Sigmoid colon (tissue), 7 donors: ENCODE results near the gene ACTA2. TPM values are rescaled to one million over a fixed set of nuclear protein-coding genes. Genes with fewer than 3 reads are reported as not detected.

Experiments used
- DNase-seq: peaks from one replicate; pipeline ENCODE4 v3.0.0-alpha.2; 2019
- H3K27ac ChIP-seq, 4 donors: fragments of 200-600 bp; sonication (generic); one replicate each; pipeline ENCODE4 v1.5.1; 2016 to 2019; ENCODE audit warnings: mild to moderate bottlenecking in 1 of 4
- H3K27me3 ChIP-seq, 3 donors: fragments of 200-600 bp; sonication (generic); one replicate each; pipeline ENCODE4 v1.5.1; 2019; ENCODE audit warnings: mild to moderate bottlenecking in 1 of 3
- H3K36me3 ChIP-seq, 4 donors: fragments of 200-600 bp; sonication (generic); one replicate each; pipeline ENCODE4 v1.5.1; 2016 to 2019
- H3K4me1 ChIP-seq, 4 donors: fragments of 200-600 bp; sonication (generic); one replicate each; pipeline ENCODE4 v1.5.1; 2017 to 2019
- H3K4me3 ChIP-seq, 4 donors: fragments of 200-600 bp; sonication (generic); one replicate each; pipeline ENCODE4 v1.5.1; 2017 to 2019; ENCODE audit warnings: mild to moderate bottlenecking in 2 of 4, moderate library complexity in 1 of 4
- H3K9me3 ChIP-seq, 4 donors: fragments of 200-600 bp in 3 of 4; sonication (generic) in 3 of 4; one replicate each; pipeline versions ENCODE4 v1.5.1 to v1.6.1; 2013 to 2019
- EP300 ChIP-seq, 4 donors: sonication (generic); formaldehyde crosslinking; IDR thresholded peaks; one replicate each; pipeline ENCODE4 v1.6.1; 2017; ENCODE audit warnings: antibody characterized with exemption in 4 of 4
- POLR2A ChIP-seq, 2 donors: fragments of 450-650 bp; IDR thresholded peaks; one replicate each; pipeline ENCODE4 v1.6.1; 2016; ENCODE audit warnings: antibody characterized with exemption in 2 of 2, mild to moderate bottlenecking in 2 of 2, moderate library complexity in 2 of 2
- POLR2AphosphoS5 ChIP-seq, 4 donors: sonication (generic); formaldehyde crosslinking; IDR thresholded peaks; one replicate each; pipeline ENCODE4 v1.6.1; 2017; ENCODE audit warnings: antibody characterized with exemption in 4 of 4
- WGBS, 2 donors: extraction: QIAGEN DNeasy Blood & Tissue Kit; methylation state at CpG; one replicate each; pipeline ENCODE4 v1.1.7; 2013; 5-methylcytosine and 5-hydroxymethylcytosine counted together
- intact Hi-C: fragments of 100-400 bp; cut with DNase I; formaldehyde crosslinking; loops from one replicate; pipeline ENCODE4 v1.15.1; 2023
- polyA plus RNA-seq, 3 donors: library from polyadenylated mRNA; stranded (reverse); fragments of 200-250 nt; gene quantifications; one replicate each; pipeline ENCODE4 v1.2.3, GENCODE V29; 2013
- total RNA-seq, 4 donors: library from RNA; depleted of rRNA; stranded (reverse); fragments of >200 nt; gene quantifications; one replicate each; pipeline ENCODE4 v1.1.0, GENCODE V29; 2016
- TF ChIP-seq, protein P1 (sequence below), 4 experiments: fragments of 450-650 bp in 3 of 4; fragments of 200-600 bp in 1 of 4; IDR thresholded peaks; one replicate each; pipeline ENCODE4 v1.5.1; 2016 to 2019; ENCODE audit warnings: antibody characterized with exemption in 4 of 4, mild to moderate bottlenecking in 3 of 4, moderate library complexity in 2 of 4
- donor health status: healthy with polysubstance abuse.
- donor health status: Bipolar disorder and iron deficiency.
- donor health status: healthy.

ACTA2 gene
- total and polyA plus RNA-seq, 7 donors = 43.7 to 5,444 (median 2,072) TPM

DNA sequence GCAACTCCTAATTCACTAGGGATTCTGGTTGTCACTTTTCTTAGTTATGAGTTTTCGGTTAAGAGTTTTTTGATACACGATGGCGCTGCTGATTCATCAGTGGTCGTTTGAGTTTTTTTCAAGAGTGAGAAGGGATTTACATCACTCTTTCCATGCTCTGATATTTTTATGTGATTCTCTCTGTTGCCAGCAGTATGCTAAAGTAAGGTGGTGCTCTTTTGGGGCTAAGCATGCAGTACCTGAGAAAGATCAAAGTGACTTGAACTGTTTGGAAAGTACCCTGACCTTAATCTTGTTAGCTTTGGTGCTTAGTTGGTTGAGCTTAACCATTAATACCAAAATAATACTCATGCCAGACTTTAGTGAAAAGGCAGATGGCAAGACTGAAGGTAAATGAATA is 44.4 kb downstream of the ACTA2 start:
- intact Hi-C loops = no loop called here
- no peaks in the 10 kb centered on the region for H3K36me3 ChIP-seq
- TF ChIP-seq EP300 (IDR thresholded peaks at IDR 0.05) = no peak
- no peak for TF ChIP-seq POLR2AphosphoS5 (IDR thresholded peaks at IDR 0.05)
- TF ChIP-seq, protein P1, sequence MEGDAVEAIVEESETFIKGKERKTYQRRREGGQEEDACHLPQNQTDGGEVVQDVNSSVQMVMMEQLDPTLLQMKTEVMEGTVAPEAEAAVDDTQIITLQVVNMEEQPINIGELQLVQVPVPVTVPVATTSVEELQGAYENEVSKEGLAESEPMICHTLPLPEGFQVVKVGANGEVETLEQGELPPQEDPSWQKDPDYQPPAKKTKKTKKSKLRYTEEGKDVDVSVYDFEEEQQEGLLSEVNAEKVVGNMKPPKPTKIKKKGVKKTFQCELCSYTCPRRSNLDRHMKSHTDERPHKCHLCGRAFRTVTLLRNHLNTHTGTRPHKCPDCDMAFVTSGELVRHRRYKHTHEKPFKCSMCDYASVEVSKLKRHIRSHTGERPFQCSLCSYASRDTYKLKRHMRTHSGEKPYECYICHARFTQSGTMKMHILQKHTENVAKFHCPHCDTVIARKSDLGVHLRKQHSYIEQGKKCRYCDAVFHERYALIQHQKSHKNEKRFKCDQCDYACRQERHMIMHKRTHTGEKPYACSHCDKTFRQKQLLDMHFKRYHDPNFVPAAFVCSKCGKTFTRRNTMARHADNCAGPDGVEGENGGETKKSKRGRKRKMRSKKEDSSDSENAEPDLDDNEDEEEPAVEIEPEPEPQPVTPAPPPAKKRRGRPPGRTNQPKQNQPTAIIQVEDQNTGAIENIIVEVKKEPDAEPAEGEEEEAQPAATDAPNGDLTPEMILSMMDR (IDR thresholded peaks at IDR 0.05) = no peak
- TF ChIP-seq POLR2A (IDR thresholded peaks at IDR 0.05) = no peak
- no peaks in the 10 kb centered on the region for H3K27me3 ChIP-seq
- H3K4me1 ChIP-seq = no peaks in the 10 kb centered on the region
- H3K4me3 ChIP-seq = no peak overlapping the region
- H3K27ac ChIP-seq = no peak overlapping the region
- no peaks in the 10 kb centered on the region for H3K9me3 ChIP-seq
- 73 to 84% methylated on average over 4 of the region's 4 CpGs for WGBS, 2 donors
- DNase-seq = no peak

DNA sequence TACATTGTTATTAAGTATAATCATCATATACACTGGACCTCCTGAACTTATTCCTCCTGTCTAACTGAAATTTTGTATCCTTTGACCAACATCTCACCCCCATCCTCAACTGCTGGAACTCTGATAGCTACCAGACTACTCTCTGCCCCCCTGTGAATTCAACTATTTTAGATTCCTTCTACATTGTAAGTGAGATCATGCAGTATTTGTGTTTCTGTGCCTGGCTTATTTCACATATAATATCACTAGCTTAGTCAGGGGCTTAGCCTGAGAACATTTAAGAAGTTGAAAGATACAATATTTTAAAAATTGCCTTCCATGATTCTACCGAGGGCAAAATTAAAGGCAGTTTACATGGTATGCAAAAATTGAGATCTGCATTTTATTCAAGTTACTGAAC is 45.7 kb downstream of the ACTA2 start:
- no peaks in the 10 kb centered on the region for H3K27me3 ChIP-seq
- no peaks in the 10 kb centered on the region for H3K36me3 ChIP-seq
- 85 to 89% methylated on average over 1 of the region's 1 CpG for WGBS, 2 donors
- TF ChIP-seq EP300 (IDR thresholded peaks at IDR 0.05) = no peak
- no peak for TF ChIP-seq POLR2A (IDR thresholded peaks at IDR 0.05)
- no peak for TF ChIP-seq POLR2AphosphoS5 (IDR thresholded peaks at IDR 0.05)
- no peak overlapping the region for H3K4me3 ChIP-seq
- intact Hi-C loops = no loop called here
- DNase-seq = no peak
- no peaks in the 10 kb centered on the region for H3K9me3 ChIP-seq
- H3K4me1 ChIP-seq = no peaks in the 10 kb centered on the region
- H3K27ac ChIP-seq = no peak overlapping the region

DNA sequence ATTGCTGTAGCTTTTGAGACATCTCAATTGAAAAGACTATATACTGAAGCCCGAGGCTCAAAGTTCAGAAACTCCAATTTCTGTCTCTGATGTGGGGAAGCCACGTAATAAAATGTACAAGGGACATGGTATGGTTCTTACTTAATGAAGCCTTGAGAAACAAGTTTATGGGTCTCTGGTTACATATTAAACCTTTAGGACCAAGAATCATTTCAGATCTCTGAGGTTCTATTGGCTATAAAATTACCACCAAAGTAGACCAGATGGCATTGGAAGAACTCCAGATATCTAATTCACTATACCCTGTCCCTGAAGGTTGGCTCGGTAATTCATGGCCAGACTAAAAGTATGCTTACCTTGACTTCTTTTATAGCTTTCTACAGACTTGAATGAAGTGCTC is 48.9 kb downstream of the ACTA2 start:
- H3K4me3 ChIP-seq = no peak overlapping the region
- no peaks in the 10 kb centered on the region for H3K36me3 ChIP-seq
- DNase-seq = no peak
- TF ChIP-seq, protein P1 (IDR thresholded peaks at IDR 0.05) = no peak
- TF ChIP-seq POLR2A (IDR thresholded peaks at IDR 0.05) = no peak
- no peak for TF ChIP-seq POLR2AphosphoS5 (IDR thresholded peaks at IDR 0.05)
- TF ChIP-seq EP300 (IDR thresholded peaks at IDR 0.05) = no peak
- peaks cover 0 to 11% (median 0%) of the 10 kb centered on the region in 4 donors for H3K4me1 ChIP-seq
- intact Hi-C loops = no loop called here
- no peaks in the 10 kb centered on the region for H3K27me3 ChIP-seq
- H3K9me3 ChIP-seq = no peaks in the 10 kb centered on the region
- H3K27ac ChIP-seq = no peak overlapping the region
- WGBS, 2 donors = 21 to 78% methylated on average over 3 of the region's 3 CpGs

DNA sequence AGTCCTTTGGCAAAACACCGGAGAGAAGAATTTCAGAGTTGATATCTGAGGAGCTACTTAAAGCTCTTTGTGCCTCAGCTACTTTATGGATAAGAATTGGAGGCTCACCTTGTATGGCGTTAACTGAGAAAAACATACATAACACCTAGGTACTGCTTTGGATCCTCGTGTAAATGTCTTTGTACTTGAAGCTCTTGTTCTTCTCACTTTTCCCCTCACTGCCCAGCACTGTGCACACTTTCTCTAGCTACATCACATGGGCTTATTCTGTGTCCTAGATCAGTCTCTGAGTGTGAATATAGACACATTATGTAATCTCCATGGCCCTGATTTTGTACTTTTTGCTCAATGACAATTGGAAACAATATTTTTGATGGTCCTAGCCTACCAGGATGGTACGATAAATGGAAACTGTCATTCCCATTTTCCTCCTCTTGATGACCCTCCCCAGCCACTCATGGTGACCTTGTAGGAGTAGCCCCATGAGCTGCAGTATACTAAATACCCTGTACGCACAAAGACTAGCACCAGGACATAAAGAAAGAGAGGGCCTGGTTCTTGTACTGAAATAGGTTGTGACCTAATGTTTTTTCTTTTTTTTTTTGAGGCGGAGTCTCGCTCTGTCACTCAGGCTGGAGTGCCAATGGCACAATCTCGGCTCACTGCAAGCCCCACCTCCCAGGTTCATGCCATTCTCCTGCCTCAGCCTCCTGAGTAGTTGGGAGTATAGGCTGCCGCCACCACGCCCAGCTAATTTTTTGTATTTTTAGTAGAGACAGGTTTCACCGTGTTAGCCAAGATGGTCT is 50.4 kb downstream of the ACTA2 start:
- Histone ChIP-seq H3K9me3 (no peaks in the 10 kb centered on the region), H3K36me3 (no peaks in the 10 kb centered on the region), H3K27me3 (no peaks in the 10 kb centered on the region), H3K4me1 (peaks cover 0 to 15% (median 3%) of the 10 kb centered on the region in 4 donors), H3K4me3 (no peak overlapping the region), H3K27ac (peak overlapping the region in 2 of 4 donors; percentile 6 to 30)
- 85 to 89% methylated on average over 11 of the region's 11 CpGs for WGBS, 2 donors
- no peak for TF ChIP-seq POLR2A (IDR thresholded peaks at IDR 0.05)
- no peak for TF ChIP-seq POLR2AphosphoS5 (IDR thresholded peaks at IDR 0.05)
- TF ChIP-seq, protein P1 (IDR thresholded peaks at IDR 0.05) = no peak
- TF ChIP-seq EP300 (IDR thresholded peaks at IDR 0.05) = no peak
- intact Hi-C loops = no loop called here
- DNase-seq = no peak

DNA sequence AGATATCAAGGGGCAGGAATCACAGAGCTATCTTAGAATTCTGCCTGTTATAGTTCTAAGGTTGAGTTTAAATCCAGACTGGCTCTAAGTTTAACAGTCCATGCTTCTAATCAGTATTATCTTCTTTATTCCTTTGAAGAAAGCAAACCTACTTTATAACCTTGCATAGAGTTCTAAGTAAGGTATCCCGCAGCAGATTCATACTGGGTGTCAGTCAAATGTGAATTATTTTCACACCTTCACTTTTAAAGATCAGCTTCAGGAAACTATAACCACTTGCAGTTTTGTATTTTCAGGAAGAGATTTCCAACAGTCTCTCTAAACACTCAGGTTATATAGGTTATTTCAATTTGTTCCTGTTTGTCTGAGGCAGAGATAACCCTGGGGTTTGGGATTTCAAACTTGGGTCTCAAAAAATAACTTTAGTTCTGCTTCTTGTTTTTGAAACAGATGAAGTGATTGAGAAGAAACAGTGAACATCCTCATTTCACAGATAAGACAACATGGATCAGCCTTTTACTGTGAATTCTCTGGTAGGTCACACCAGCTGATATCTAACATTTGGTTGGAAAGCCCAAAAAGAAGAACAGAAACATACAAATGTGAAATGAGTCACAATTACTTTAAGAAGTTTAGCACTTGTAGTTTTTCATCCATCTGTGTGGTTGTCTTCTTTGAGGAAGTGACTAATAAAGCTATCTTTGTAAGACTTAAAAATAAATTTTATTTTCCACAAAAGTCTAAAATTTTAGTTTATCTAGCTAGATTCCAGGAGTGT is 51.2 kb downstream of the ACTA2 start:
- Histone ChIP-seq H3K27ac (peak overlapping the region in 3 of 4 donors; percentile 6 to 30 (median 21)), H3K4me1 (peaks cover 0 to 22% (median 6%) of the 10 kb centered on the region in 4 donors), H3K9me3 (no peaks in the 10 kb centered on the region), H3K27me3 (no peaks in the 10 kb centered on the region), H3K36me3 (no peaks in the 10 kb centered on the region), H3K4me3 (no peak overlapping the region)
- intact Hi-C loops = no loop called here
- DNase-seq = no peak
- TF ChIP-seq POLR2AphosphoS5 (IDR thresholded peaks at IDR 0.05) (no peak), POLR2A (IDR thresholded peaks at IDR 0.05) (no peak), EP300 (IDR thresholded peaks at IDR 0.05) (no peak)
- TF ChIP-seq, protein P1 (IDR thresholded peaks at IDR 0.05) = no peak
- 52 to 62% methylated on average over 1 of the region's 1 CpG for WGBS, 2 donors
